ENCODE measurements around the gene MEIG1.

GRCh38 chr10:14954934-14955333 lies 4.3 kb upstream of the MEIG1 start:
- TF ChIP-seq, protein P1, sequence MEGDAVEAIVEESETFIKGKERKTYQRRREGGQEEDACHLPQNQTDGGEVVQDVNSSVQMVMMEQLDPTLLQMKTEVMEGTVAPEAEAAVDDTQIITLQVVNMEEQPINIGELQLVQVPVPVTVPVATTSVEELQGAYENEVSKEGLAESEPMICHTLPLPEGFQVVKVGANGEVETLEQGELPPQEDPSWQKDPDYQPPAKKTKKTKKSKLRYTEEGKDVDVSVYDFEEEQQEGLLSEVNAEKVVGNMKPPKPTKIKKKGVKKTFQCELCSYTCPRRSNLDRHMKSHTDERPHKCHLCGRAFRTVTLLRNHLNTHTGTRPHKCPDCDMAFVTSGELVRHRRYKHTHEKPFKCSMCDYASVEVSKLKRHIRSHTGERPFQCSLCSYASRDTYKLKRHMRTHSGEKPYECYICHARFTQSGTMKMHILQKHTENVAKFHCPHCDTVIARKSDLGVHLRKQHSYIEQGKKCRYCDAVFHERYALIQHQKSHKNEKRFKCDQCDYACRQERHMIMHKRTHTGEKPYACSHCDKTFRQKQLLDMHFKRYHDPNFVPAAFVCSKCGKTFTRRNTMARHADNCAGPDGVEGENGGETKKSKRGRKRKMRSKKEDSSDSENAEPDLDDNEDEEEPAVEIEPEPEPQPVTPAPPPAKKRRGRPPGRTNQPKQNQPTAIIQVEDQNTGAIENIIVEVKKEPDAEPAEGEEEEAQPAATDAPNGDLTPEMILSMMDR (IDR thresholded peaks at IDR 0.05) = no peak
- no peak for TF ChIP-seq POLR2A (IDR thresholded peaks at IDR 0.05)
